DOHH2 (cell line): ENCODE results near the gene FKBP7.

ENCODE experiments used
- H3F3A ChIP-seq: fragments of 200-600 bp; sonication (generic), shearing (Covaris generic); 2 replicates; pipeline ENCODE4 v1.6.0; 2016; ENCODE audit warnings: antibody characterized with exemption, mild to moderate bottlenecking; ENCODE audit not compliant: control insufficient read depth, insufficient read depth
- H3K27ac ChIP-seq: fragments of 200-600 bp; sonication (generic); 2 replicates; pipeline ENCODE4 v1.5.1; 2014; ENCODE audit warnings: low read depth, mild to moderate bottlenecking, low read length, moderate library complexity
- H3K27me3 ChIP-seq: fragments of 200-600 bp; sonication (generic); 2 replicates; pipeline ENCODE4 v1.6.1; 2014; ENCODE audit warnings: mild to moderate bottlenecking, low read length, mixed read lengths; ENCODE audit not compliant: control insufficient read depth
- H3K36me3 ChIP-seq: fragments of 200-600 bp; sonication (generic); 2 replicates; pipeline ENCODE4 v1.6.1; 2014; ENCODE audit warnings: mild to moderate bottlenecking, low read length, moderate library complexity, mixed read lengths; ENCODE audit not compliant: control insufficient read depth
- H3K4me1 ChIP-seq: fragments of 200-600 bp; sonication (generic); 2 replicates; pipeline ENCODE4 v1.6.1; 2014; ENCODE audit warnings: mild to moderate bottlenecking, low read length, mixed read lengths; ENCODE audit not compliant: control insufficient read depth
- H3K4me2 ChIP-seq: fragments of 200-600 bp; sonication (generic); 2 replicates; pipeline ENCODE4 v1.6.0; 2014; ENCODE audit warnings: mild to moderate bottlenecking, low read length, moderate library complexity
- H3K4me3 ChIP-seq: fragments of 200-600 bp; sonication (generic); 2 replicates; pipeline ENCODE4 v1.5.1; 2014; ENCODE audit warnings: mild to moderate bottlenecking, low read length, mixed read lengths
- H3K79me2 ChIP-seq: fragments of 200-600 bp; sonication (generic); 2 replicates; pipeline ENCODE4 v1.6.1; 2014; ENCODE audit warnings: mild to moderate bottlenecking, low read length, mixed read lengths; ENCODE audit not compliant: control insufficient read depth
- H3K9me2 ChIP-seq: fragments of 200-600 bp; sonication (generic); replicated peaks from 2 replicates; pipeline ENCODE4 v1.6.1; 2014; ENCODE audit warnings: mild to moderate bottlenecking, low read length, mixed read lengths; ENCODE audit not compliant: control insufficient read depth
- H3K9me3 ChIP-seq: fragments of 200-600 bp; sonication (generic); 2 replicates; pipeline ENCODE4 v1.6.1; 2014; ENCODE audit warnings: antibody characterized with exemption, low read length, mixed read lengths; ENCODE audit not compliant: control insufficient read depth, insufficient read depth
- H4K20me1 ChIP-seq: fragments of 200-600 bp; sonication (generic); 2 replicates; pipeline ENCODE4 v1.6.0; 2014; ENCODE audit warnings: low read depth, mild to moderate bottlenecking, antibody characterized with exemption, low read length, moderate library complexity; ENCODE audit not compliant: control insufficient read depth, insufficient read depth
- CTCF ChIP-seq: fragments of 200-600 bp; sonication (generic); IDR thresholded peaks from one replicate; pipeline ENCODE4 v1.5.1; 2014; ENCODE audit warnings: antibody characterized with exemption, mild to moderate bottlenecking, low read depth, low read length; ENCODE audit not compliant: poor library complexity, severe bottlenecking
- EZH2phosphoT487 ChIP-seq: fragments of 200-600 bp; sonication (generic); IDR thresholded peaks from 2 replicates; pipeline ENCODE4 v1.6.1; 2017; ENCODE audit warnings: borderline replicate concordance, mild to moderate bottlenecking, antibody characterized with exemption, low read length, moderate library complexity, mixed read lengths

FKBP7 gene

GRCh38 chr2:178517496-178517895, 39.1 kb upstream of the FKBP7 start:
- Histone ChIP-seq H3K4me2 (no peak overlapping the region), H3F3A (peaks cover 7% of the 10 kb centered on the region; the same call in 1 of the 2 replicates), H3K9me2 (no peaks in the 10 kb centered on the region), H3K27ac (no peak overlapping the region), H3K27me3 (no peaks in the 10 kb centered on the region), H3K4me3 (no peak overlapping the region), H4K20me1 (no peaks in the 10 kb centered on the region), H3K79me2 (no peaks in the 10 kb centered on the region), H3K9me3 (no peaks in the 10 kb centered on the region), H3K36me3 (peaks cover 6% of the 10 kb centered on the region; the same call in 1 of the 2 replicates), H3K4me1 (peaks cover 10% of the 10 kb centered on the region)
- TF ChIP-seq EZH2phosphoT487, result no peak
- TF ChIP-seq CTCF, result no peak

- TF ChIP-seq CTCF (no peak), EZH2phosphoT487 (no peak)
Observed at GRCh38 chr2:178514664-178515063, 36.3 kb upstream of the FKBP7 start.

GRCh38 chr2:178513876-178514275, 35.5 kb upstream of the FKBP7 start:
- Histone ChIP-seq H3K4me1 (peaks cover 9% of the 10 kb centered on the region), H3K27ac (no peak overlapping the region), H3K36me3 (peaks cover 6% of the 10 kb centered on the region; the same call in 1 of the 2 replicates), H3F3A (no peaks in the 10 kb centered on the region), H3K27me3 (no peaks in the 10 kb centered on the region), H3K9me3 (no peaks in the 10 kb centered on the region), H4K20me1 (no peaks in the 10 kb centered on the region), H3K9me2 (no peaks in the 10 kb centered on the region), H3K4me3 (no peak overlapping the region), H3K79me2 (no peaks in the 10 kb centered on the region), H3K4me2 (no peak overlapping the region)
- TF ChIP-seq EZH2phosphoT487 (no peak), CTCF (no peak)

More at GRCh38 chr2:178514664-178515063, 36.3 kb upstream of the FKBP7 start:
- H3K9me2 ChIP-seq, result no peaks in the 10 kb centered on the region
- H3K9me3 ChIP-seq, result no peaks in the 10 kb centered on the region
- peaks cover 6% of the 10 kb centered on the region; the same call in 1 of the 2 replicates for H3K36me3 ChIP-seq
- H3F3A ChIP-seq, result no peaks in the 10 kb centered on the region
- no peak overlapping the region for H3K4me3 ChIP-seq
- H3K4me1 ChIP-seq, result peaks cover 9% of the 10 kb centered on the region
- no peaks in the 10 kb centered on the region for H3K79me2 ChIP-seq
- no peaks in the 10 kb centered on the region for H4K20me1 ChIP-seq
- H3K27me3 ChIP-seq, result no peaks in the 10 kb centered on the region
- no peak overlapping the region for H3K27ac ChIP-seq
- H3K4me2 ChIP-seq, result no peak overlapping the region
